ENCODE data around the gene FKBP11. TPM values are rescaled to one million over a fixed set of nuclear protein-coding genes. Genes with fewer than 3 reads are reported as not detected.

FKBP11 gene
- total RNA-seq, 4 donors from 2014 or later: 3.0 to 6.8 (median 5.3) TPM

DNA sequence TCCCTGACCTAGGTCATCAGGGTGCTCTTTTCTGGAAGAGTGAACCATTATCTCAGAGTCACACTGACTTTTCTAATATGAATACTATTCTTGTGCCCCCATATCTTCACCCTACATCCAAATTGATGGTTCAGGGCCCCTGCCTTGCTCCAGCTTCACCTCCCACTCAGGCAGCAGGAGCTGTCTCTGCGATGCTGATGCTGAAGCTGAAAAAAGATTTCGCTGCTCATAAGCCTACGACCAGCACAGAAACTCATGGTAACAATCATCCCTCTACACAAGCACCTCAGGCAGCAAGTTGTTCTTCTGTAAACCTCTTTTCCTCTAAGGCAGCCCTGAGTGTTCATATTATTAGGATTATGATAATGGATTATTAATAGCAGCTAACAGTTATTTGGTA is 28.8 kb upstream of the FKBP11 start:
- TF ChIP-seq, protein P1, sequence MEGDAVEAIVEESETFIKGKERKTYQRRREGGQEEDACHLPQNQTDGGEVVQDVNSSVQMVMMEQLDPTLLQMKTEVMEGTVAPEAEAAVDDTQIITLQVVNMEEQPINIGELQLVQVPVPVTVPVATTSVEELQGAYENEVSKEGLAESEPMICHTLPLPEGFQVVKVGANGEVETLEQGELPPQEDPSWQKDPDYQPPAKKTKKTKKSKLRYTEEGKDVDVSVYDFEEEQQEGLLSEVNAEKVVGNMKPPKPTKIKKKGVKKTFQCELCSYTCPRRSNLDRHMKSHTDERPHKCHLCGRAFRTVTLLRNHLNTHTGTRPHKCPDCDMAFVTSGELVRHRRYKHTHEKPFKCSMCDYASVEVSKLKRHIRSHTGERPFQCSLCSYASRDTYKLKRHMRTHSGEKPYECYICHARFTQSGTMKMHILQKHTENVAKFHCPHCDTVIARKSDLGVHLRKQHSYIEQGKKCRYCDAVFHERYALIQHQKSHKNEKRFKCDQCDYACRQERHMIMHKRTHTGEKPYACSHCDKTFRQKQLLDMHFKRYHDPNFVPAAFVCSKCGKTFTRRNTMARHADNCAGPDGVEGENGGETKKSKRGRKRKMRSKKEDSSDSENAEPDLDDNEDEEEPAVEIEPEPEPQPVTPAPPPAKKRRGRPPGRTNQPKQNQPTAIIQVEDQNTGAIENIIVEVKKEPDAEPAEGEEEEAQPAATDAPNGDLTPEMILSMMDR (IDR thresholded peaks at IDR 0.05; ENCODE audit: low read depth): no peak

DNA sequence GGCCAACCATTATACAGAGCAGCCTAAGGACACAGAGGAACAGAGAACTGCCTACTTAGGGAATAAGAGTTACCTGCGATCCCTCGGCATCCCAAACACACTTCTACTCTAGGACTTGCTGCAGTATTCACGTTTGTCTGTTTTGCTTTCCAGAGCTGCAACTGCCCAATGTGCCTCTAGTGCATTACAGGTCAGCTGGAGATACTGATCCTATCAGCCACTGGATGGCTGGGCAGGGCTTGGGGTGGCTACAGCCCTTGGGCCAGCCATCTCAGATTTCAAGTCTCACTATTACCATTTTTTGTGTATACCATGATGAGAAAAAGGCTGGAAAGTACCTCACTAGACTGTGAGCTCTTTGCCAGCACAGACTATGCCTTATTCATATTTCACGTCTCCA is 27.4 kb upstream of the FKBP11 start:
- TF ChIP-seq, protein P1 (IDR thresholded peaks at IDR 0.05; ENCODE audit: low read depth): no peak

DNA sequence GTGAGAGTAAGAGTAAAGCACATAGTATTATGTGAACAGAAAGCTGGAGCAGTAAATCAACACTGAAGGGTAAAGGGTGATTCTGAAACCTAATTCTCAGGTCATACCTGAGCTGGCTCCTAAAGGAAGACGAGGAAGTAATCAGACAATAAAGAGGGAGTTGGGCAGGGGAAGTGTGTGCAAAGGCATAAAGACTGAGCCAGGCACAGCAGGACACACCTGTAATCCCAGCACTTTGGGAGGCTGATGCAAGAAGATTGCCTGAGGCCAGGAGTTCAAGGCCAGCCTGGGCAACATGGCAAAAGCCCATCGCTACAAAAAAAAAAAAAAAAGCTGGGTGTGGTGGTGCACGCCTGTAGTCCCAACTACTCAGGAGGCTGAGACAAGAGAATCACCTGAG is 22.4 kb upstream of the FKBP11 start:
- TF ChIP-seq, protein P1 (IDR thresholded peaks at IDR 0.05; ENCODE audit: low read depth): no peak

DNA sequence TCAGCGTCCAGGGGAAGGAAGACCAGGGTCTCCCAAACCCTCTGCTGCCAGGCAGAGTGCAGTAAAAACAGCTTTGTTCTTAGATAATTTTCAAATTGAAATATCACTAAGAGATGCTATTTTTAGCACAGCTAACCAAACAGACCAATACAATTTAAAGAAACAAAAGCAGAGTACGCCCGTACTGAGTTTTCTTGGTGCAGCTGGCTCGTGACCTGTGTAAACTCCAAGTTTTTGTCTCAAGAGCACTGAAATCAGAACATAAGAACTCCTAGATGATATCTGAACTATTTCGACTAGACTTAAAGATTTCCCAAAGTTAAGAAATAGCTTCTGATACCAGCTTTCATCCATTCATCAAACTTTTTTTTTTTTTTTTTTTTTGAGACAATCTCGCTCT is 21.7 kb upstream of the FKBP11 start:
- TF ChIP-seq, protein P1 (IDR thresholded peaks at IDR 0.05; ENCODE audit: low read depth): no peak

DNA sequence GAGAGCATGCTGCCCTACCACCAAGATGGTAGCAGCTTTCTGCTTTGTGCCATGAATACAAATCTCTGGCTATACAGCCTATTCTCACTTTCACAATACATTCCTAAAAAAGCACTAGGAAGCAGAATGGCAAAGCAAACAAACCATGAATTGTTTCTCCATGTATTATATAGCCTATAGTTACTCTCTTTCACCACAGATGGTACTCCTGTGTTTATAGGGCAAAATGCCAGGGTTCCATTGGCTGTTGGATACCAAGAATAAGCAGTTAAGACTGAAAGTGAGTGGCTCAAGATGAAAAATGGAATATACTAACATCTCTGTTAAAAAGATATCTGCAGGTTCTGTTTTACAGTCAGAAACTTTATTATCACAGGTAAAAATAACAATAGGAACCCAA is 20.9 kb upstream of the FKBP11 start:
- TF ChIP-seq, protein P1 (IDR thresholded peaks at IDR 0.05; ENCODE audit: low read depth): no peak

DNA sequence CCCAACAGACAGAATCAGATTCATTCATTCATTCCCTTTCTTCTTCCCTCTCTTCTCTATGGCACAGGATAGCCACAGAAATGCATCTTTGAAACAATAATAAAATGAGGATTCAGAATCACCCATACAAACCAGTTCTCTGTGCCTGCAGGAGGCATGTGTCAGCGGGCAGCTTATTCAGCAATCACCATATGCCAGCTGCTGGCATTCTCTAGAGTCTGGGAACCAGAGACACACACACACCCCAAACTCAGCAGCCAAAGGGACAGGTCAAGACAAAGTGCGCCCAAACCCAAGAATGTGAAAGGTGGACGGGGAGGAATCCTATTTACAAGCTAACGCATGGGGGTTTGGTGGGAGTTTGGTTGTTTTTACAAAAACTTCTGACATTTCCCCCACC is 17.9 kb upstream of the FKBP11 start:
- TF ChIP-seq, protein P1 (IDR thresholded peaks at IDR 0.05; ENCODE audit: low read depth): no peak

DNA sequence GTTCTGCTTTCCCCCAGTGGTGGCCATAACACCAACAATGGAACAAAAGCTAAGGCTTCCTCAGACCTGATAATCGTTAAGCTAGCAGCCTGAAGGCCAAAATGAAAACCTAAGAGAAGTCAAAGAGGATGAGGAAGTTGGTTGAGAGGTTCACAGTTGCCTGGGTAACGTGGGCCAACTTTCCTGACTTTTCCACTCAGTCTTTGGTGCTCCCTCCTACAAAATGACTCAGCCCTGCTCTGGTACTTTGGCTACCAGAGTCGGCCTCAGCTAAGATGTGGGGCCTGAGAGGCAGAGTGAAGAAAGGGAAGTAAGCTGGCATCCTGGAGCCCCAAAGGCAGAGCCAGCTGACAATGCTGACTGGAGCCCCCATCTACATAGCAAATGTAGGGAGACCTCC is 14.9 kb upstream of the FKBP11 start:
- TF ChIP-seq, protein P1 (IDR thresholded peaks at IDR 0.05; ENCODE audit: low read depth): no peak

All from subcutaneous adipose tissue (tissue), 4 donors.